Measurements from ENCODE around the gene MYOF.

DNA sequence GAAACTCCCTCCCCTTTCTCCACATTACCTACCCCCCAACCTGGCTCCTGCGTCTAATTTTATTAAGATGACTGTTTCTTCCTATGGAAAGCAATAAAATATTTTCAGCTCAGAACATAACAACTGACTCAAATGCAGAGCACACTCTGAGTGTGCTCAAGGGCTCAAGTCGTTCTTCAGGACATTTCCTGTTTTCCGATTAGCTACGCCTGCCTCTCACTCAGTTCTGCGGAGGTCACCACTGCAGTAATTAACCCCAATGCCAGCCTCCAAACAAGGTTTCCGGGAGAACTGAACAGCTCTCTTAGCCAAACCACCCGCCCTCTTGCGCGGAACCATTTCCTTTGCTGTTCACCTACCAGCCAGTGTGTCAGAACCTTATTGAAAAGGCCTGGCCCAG is 19.3 kb downstream of the MYOF start:
- TF ChIP-seq POLR2A (IDR thresholded peaks at IDR 0.05; ENCODE audit: low read length) (no peak), GATA1 (IDR thresholded peaks at IDR 0.05; ENCODE audit: low read depth, low read length) (no peak)

All from erythroblast (primary cell).